ENCODE measurements around the gene HOXC12.

Gene HOXC12

DNA sequence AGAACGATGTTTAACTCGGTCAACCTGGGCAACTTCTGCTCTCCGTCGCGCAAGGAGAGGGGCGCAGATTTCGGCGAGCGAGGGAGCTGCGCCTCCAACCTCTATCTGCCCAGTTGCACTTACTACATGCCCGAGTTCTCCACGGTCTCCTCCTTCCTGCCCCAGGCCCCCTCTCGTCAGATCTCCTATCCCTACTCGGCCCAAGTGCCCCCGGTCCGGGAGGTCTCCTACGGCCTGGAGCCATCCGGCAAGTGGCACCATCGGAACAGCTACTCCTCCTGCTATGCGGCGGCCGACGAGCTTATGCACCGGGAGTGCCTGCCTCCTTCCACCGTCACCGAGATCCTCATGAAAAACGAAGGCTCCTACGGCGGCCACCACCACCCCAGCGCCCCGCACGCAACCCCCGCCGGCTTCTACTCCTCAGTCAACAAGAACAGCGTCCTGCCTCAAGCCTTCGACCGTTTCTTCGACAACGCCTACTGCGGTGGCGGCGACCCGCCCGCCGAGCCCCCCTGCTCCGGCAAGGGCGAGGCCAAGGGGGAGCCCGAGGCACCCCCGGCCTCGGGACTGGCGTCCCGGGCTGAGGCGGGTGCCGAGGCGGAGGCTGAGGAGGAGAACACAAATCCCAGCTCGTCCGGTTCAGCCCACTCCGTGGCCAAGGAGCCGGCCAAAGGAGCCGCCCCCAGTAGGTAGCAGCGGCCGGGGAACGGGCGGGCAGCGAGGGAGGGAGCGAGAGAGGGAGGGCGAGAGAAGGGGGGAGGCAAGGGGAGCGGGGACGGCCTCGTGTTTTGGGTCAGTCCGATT lies 18.7 kb downstream of the HOXC12 start:
- DNase-seq: no peak

DNA sequence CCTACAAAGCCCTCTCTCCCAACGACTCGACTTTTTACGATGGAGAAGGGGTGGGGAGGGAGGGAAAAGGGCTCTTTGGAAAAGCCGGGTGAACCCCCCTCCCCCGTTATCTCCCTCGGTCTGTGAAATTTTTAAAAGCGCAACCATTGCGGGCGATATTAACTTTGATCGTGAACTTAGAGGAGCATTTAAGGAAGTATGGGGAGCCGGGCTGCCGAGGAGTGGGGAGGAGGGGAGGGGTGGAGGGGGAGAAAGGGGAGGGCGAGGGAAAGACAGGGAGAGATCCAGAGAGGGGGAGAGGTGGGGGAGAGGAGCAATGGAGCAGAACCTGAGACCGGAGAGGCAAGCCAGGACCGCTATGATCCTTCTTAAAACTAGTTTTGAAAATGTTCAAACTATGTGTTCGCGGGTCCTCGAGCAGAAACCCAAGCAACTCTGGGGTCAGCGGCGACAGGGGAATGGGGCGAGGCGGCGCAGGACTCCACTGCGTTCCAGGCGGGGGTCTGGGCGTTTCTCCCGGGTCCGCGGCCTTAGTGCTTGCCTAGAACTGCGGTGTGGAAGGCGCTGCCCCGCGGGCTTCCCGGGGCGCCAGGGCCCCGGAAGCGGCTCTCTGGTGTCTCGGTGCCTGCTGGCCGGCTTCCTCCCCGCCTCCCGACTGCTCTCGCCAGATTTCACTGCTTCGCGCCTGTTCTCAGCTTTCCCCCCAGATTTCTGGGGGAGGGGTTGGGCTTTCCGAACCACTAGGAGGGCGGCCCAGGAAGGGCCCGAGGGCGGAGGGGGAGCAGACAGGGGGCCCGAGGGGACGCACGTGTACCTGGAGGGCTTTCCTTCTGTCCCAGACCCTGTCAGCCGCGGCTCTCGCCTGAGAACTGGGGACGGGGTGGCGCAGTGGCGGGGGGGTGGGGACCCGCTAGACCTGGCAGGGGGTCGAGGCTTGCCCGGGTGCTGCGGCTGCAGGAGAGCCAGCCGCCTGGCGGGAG lies 19.7 kb downstream of the HOXC12 start, which contains the start of gene HOTAIR:
HOTAIR (minus strand) TSS at position 871 of the 980 bp plus-strand sequence.
- DNase-seq: peak; percentile 58

DNA sequence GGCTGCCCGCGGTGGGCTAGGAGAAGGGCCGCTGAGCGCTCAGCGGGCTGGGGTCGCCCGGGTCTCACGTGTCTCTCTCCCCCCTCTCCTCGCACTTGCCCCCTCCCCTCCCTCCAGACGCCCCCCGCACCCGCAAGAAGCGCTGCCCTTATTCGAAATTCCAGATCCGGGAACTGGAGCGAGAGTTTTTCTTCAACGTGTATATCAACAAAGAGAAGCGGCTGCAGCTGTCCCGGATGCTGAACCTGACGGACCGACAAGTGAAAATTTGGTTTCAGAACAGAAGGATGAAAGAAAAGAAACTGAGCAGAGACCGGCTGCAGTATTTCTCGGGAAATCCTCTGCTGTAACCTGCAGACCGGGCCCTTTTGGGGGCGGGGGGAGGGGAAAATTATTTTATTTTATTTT lies 20.4 kb downstream of the HOXC12 start:
- no peak for DNase-seq

DNA sequence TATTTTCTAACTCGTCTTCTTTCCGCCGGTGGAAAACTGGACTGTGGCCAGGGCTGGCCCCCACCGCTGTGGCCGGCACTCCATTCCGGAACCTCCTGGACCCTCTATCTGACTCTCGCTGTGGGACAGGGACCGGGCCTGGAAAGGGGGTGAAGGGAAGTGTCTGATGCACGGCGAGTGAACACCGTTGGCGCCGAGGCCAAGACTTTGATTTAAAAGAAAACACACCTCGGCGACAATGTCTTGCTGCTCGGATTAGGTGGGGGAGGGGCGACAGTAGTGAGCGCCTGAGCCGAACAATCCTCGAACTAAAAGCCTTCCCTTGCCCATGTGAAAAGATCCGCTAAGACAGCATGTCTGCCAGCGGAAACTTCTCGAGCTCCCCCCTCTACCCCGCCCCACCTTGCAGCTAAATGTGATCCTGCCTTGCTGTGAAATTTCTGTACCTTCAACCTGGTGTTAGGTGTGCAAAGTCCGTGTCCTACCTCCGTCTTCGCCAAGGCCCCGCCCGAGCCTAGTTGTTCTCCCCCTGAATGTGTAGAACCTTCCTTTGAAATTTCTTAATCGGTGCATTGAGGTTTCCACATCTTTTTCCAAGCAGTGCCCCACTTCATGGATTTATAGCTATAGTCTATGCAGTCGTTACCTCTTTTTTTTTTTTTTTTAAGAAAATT lies 20.9 kb downstream of the HOXC12 start:
- DNase-seq: no peak

DNA sequence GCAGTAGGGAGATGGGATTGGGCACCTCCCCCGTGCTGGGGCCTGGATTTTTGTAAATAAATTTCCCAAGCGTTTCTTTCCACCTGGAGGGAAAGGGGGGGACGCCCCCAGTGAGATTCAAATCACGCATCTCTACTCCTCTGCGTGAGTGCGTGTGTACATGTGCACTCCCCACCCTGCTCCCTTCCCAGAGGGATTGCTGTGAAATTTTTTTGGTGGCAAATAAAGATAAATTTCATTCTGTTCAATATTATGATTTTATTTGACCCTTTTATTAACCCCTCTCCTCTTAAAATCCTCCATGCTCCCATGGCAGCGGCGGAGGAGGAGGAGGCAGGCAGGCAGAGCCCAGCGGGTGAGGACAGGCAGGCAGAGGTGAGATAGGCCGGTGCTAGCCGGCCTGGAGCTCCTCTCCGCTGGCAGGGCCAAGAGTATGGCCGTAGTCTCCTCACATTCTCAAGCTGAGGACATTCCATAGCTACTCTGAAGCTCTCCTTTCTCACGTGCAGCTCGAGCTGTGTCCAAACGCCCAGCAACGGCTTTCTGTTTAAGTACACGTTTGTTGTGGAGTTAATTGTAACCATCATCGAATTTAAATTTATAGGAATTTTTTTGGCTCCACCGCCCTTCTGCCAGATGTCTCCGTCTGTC lies 21.6 kb downstream of the HOXC12 start:
- DNase-seq: no peak

DNA sequence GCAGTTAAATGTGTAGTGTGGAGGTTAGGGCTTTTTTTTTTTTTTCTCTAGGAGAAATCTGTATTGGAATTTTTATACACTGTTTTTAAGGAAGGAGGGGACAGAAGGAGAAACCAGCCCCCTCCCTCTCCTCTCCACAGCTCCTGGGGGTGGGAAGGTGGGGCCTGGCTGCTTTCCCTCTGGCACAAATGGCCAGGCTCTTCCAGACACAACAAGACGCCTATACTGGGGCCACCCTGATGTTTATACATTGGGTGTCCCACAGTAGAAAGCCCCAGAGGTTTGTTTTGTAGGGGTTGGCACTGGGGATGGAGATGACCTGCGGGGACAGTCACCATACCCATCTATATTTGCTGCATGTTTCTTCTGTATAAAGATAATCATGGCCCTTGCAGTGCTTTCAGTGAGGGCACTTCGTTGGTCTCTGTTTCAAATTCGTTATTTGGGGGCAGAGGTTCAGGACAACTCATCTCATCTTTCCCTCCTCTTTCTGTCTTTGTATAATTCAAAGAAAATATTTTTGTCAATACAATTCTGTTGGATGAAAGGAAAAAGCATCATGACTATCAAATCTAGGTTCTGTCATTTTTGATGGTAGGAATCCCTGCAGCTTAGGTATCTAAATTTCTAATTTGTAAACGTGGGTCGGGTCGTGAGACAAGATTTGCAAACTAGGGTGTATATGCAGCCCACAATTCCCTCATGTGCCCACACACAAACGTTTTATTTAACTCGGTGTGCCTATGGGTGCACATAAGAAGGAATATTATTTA lies 22.3 kb downstream of the HOXC12 start:
- DNase-seq: no peak

DNA sequence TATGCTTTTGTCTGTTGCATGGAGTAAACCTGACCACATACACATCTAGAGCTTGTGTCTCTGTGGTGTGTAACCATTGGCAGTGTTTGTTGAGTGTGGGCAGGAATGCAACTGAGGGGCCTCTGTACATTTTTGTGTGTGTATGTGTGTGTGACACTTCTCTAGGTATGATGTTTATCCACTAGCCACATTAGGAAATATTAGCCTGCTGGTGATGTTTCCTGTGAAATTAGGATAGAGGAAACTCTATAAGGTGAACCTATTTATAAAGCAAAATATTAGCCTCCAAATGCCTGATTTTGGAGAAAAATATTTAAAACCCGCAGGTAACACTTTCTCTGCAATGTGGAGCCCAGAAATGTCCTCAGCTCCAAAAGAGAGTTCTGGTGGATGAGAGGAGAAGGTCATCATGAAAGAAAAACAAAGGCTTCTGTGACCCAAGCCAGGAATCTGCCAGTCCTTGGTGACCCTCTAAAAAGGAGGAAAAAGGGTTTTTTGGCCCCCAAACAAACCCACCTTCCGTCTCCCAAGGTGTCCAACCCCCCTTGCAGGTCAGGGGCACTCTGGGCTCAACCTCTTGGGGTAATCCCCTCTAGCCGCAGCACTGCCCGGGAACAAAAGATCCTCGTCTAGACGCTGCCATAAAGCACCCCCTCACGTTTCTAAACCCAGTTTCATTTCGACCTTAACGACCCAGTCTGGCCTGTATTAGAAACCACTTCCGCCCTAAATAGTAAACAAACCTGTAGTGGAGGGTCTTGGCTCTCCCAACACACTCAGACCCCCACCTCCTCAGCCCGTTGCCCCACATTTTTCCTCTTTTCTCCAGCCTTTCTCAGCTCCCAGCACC lies 23.1 kb downstream of the HOXC12 start:
- no peak for DNase-seq

DNA sequence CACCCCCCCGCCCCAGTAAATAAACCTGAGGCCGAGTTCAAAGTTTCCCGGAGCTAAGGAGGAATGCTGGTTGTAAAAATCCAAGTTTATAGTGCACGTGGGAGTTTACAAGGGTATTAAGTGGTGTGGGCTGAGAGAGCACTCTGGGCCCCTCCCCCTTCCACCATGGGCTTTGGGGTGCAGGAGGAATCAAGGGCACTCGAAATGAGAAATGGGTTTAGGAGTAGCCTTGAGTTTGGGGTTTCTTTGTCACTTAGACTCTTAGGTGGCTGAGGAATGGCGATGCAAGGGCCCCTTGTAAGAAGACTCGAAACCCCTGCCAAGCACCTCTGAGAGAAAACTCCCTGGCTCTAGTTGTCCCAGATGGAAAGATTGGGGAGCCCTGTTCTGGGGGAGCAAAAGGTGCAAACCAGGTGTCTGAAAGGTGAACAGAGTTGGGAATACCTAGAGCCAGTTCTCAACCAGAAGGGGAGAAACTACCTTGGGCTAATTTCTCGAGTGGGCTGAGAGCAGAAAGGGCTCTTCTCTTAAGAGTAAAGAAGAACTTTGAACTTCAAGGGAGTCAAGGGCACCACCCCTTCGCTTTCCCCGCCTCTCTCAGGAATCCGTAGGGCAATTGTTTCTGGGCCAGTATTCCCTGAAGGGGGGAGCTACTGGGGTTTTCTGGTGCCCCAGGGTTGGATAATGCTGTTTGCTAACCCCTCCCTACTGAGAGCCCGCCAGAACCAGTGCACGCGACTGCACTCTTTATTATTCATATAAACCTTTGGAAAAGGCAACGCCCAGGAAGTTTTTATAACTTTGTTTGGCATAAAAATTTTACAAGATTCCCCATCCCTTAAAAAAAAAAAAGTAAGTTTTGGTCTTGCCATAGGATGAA lies 24.0 kb downstream of the HOXC12 start:
- DNase-seq: no peak

DNA sequence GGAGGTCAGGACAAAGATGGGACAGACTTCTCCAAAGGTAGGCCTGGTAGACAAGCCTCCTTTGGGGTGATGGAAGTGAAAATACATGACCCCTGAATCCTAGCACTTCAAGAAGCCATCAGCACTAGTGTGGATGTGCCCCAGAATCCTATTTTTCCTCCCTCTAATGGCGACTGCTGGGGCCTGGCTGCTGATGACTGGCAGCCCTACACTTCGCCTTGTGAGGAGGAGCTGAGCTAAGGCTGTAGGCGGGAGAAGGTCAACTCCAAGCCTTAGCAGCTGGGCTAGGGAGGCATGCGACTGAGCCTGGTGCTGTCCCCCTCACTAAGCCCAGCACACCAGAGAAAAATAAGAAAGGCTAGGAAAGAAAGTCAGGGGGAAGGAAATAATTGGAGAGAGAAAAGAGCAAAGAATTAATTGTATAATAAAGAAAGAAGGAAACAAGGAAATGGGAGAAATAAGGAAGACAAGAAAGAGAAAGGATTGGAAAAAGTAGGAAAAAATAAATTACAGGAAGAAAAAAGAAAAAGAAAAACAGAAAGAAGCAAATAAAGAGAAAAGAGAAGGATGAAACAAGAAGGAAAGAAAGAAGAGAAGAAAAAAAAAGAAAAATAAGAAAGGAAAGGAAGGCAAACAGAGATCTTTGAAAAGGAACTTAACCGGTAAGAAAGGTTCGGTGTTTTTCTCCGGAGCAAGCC lies 25.6 kb downstream of the HOXC12 start:
- no peak for DNase-seq

DNA sequence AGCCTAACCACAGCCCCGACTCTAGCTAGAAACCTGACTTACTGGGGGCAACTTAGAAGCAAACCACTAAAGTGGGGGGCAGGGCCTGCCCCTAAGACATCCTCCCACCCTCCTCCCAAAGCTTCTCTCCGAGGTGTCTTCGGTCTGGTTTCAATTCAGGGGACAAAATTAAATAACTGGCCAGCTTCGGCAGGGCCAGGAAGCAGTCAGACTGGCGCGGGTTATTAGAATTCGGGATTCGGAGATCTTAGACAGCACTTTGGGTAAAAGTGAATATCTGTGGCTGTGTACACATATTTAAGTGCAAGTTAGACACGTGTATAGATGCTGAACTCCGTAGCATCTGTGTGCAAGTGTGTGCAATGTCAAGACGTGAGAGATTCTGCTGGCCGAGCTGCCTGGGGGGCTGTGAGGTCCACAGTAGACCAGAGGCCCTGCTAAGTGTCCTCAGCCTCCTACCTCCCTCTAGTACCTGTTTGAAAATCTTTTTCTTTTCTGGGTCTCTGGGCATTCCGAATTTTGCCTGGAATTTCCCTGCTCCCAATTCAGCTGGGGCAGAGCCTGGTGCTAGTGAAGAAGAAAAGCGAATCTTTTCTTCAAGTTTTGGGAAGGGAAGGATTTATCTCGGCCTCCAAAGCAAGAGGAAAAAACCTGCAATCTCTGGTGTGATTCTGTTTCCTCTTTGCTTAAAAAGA lies 26.2 kb downstream of the HOXC12 start:
- DNase-seq: no peak

DNA sequence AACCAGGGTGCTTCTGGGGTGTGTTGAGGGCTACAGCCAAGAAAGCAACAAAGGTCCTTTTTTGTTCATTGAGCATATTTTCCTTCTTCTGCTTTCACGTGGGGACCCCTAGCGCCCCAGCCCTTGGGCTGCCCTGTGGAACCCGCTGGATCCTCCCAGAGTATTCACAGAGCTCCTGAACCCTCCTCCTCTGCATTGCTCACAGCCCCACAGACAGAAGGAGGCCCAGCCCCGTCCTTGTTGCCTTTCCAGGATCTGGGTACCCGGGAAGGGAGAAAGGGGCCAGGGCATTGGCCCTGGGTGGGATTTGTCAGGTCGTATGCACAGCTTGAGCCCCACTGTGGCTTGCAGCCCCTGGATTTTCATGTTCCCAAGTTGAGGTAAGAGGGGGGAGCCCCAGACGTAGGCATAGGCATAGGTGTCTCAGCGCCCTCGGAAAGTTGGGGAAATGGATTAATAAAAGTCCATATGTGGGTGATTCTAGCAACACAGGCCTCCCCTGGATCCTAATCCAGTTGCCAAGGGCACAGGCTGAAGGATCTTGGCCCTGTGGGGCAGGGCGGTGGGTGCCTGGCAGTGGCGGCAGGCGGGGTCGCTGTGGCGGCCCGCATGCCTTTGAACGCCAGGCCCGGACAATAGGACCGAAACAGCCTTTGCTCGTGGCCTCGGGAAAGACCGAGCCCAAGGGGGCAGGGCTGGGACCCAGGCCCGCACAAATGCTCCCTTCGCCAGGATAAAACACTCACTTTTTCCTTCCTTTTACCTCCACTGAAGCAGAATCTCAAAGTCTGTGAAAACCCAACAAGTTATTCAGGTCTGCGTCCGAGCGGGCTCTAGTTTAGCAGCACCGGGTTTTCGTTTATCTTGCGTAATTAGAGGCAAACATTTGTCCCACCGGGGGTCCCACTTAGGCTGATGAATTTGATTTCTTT lies 27.2 kb downstream of the HOXC12 start:
- DNase-seq: no peak

DNA sequence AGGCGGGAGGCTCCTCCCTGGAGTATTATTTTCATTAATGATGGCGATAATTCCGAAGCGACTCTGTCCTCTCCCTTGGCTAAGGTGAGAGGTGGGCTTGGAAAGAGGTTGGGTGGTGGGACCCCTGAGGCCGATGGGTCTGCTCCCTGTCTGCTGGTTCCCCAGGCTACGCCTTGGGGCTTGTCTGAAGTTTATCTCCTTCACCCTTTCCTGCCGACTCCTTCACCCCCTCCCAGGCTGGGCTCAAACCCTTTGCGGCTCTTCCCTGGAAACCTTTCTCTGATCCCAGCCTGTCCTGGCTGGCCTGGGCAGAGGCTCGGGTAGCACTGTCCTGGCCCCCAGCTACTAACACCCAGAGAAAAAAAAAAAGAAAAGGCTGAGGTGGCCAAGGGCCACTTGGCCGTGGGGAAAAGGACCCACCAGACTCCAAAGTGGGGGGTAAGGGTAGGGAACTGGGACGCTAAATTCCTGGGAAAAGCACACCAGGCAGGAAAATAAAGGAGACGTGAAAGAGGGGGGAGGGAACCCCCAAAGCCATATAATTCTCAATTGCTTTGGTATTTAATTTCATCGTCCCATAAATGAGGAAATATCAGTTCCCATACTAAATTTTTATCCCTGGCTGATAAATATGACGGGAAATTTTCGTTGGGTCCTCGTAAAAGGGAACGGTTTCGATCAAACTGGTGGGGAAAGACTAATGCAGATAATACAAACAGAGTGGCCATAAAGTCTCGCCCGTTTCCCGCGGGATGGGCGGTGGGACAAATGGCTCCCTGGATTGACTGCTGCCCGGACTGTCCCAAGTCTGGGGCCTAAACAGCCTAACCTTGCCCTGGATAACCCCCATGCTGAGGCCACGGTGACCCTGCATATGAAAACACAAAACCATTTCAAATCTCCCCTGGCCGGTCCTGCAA lies 28.2 kb downstream of the HOXC12 start:
- DNase-seq: no peak

DNA sequence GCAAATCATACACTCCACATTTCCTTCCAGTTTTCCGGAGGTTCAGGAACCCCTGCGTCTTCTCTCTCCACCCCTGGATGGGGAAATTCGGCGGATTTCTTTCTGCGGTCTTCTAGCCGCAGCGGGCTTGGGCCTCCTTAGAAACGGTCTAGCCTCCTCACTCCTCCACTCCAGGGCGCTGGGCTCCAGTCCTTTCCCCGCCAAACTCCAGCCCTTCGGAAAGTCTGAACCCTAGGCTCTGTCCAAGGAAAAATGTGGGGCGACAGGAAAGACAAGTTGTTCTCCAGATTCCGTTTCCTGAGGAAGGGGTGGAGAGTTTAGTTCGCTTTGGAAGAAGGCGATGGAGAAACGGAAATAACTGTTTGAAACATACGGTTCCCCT lies 28.9 kb downstream of the HOXC12 start:
- no peak for DNase-seq

DNA sequence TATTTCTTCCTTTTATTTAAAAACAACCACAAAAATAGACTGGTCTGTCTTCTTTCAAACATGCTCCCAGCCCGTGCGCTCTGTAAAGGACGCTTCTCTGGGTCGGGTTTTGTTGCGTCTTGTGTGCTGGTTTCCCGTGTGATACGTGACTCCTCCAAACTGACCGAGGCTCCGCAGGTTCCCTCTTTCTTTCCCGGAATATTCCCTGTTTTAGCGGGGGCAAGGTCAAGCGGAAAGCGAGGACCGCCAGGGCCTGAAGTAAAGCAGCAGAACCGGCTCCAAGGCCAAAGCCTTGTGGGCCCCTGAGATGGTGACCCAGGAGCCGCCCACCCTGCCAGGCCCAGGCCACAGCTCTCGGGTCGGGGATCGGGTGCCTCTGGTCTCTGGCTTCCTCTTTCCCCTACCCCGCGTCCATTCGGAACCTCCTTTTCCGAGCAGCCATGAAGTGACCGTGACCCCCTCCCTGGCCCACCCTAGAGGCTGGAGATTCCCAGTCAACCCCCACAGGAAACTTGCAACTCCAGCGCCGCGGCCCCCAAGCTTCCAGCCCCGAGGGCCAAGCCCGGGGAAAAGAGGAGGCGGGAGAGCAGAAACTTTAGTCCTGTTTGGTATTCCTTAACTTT lies 29.4 kb downstream of the HOXC12 start:
- no peak for DNase-seq

DNA sequence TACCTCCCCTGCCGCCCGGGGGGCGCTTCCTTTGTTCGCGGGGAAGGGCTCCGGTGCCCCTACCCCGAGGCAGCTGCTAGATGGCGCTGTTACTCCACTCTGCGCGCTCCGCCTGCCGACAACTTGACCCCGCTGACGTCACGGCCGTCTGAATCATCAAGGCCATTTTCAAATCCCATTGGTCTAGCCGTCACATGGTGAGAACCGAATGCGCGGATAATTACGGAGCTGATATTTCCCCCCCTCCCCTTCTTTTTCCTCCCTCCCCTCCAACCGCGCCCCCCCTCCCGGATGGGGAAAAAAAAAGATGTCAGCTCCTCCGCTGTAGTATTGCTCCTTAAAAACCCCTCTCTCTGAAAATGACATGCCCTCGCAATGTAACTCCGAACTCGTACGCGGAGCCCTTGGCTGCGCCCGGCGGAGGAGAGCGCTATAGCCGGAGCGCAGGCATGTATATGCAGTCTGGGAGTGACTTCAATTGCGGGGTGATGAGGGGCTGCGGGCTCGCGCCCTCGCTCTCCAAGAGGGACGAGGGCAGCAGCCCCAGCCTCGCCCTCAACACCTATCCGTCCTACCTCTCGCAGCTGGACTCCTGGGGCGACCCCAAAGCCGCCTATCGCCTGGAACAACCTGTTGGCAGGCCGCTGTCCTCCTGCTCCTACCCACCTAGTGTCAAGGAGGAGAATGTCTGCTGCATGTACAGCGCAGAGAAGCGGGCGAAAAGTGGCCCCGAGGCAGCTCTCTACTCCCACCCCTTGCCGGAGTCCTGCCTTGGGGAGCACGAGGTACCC lies 30.4 kb downstream of the HOXC12 start, which contains the start of gene HOXC10:
HOXC10 (plus strand) TSS at position 246 of the 791 bp plus-strand sequence; CDS start at position 360, 114 bp downstream.
- DNase-seq: peak; percentile 88
